ENCODE data around the gene RFXANK. TPM values are rescaled to one million over a fixed set of nuclear protein-coding genes. Genes with fewer than 3 reads are reported as not detected.

The RFXANK gene, protein sequence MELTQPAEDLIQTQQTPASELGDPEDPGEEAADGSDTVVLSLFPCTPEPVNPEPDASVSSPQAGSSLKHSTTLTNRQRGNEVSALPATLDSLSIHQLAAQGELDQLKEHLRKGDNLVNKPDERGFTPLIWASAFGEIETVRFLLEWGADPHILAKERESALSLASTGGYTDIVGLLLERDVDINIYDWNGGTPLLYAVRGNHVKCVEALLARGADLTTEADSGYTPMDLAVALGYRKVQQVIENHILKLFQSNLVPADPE
- total RNA-seq: 10 to 100 TPM; 36.2 to 46.6 (median 40.9) TPM

- 0 to 3% methylated on average over 4 to 6 of the region's 53 CpGs for WGBS, 2 donors (ENCODE audit: low coverage in 1 of 2)
- Histone ChIP-seq H3K27ac (peak within 1 kb of the TSS; percentile 94 to 100 (median 98)), H3K9me3 (no peaks in the 10 kb centered on the region), H3K4me3 (peak within 1 kb of the TSS; percentile 81 to 86), H3K27me3 (no peaks in the 10 kb centered on the region), H3K4me1 (peaks cover 0 to 56% (median 34%) of the 10 kb centered on the region in 3 donors), H3K36me3 (peaks cover 0 to 19% of the 10 kb centered on the region in 2 donors)
- ATAC-seq: peak; percentile 97
- TF ChIP-seq POLR2AphosphoS5 (IDR thresholded peaks at IDR 0.05) (peak; percentile 68), POLR2A (IDR thresholded peaks at IDR 0.05) (peak in 1 of 2 donors; percentile 36), CTCF (IDR thresholded peaks at IDR 0.05) (no peak)
Observed at GRCh38 chr19:19192078-19192882, at the start of gene RFXANK, which contains the start of gene BORCS8. Gene RFXANK (plus strand): TSS chr19:19192258. CDS start chr19:19193947, 1,689 bp downstream. Gene BORCS8 (minus strand): TSS chr19:19192152. CDS start chr19:19192117, 35 bp downstream.

DNA sequence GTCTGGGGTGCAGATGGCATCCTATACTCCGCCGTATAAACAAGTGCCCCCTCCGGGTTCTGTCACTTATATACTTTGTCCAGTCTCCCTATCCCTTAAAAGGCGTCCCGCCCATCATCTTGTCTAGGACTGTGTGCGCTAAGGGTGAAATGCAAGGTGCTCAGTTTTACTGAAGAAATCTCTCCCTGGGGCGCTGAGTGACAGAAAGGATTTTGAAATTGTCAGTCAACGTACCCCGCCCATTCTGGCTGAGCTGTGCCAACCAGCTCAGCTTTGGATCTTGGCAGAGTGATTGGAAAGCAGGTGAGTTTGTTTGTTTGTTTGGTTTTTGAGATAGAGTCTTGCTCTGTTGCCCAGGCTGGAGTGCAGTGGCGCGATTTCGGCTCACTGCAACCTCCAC is 49.7 kb upstream of the RFXANK start:
- 85 to 94% methylated on average over 3 to 9 of the region's 12 CpGs for WGBS, 2 donors (ENCODE audit: low coverage in 1 of 2)

DNA sequence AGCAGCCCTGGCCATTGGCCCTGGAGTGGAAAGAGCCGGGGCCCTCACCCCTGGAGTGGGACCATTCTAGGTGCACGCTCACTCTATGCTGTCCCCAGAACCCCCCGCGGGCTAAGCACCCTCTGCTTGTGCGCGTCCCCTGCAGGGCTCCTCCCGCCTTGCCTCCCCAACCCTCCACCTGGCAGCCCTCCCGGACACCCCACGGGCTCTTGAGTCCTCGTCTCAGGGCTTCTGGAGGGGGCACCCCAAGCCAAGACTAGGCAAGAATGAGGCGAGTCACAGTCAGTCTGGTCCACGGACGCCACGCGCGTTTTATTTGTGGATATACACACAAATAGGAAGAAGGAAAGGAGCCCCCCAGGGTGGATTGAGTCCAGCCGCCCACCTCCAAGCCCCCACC is 46.8 kb upstream of the RFXANK start:
- WGBS, 2 donors (ENCODE audit: low coverage in 1 of 2): 60% methylated on average over 1 of the region's 17 CpGs; no CpG with 5 or more reads in 1 of the 2 donors
- Histone ChIP-seq H3K4me3 (no peak overlapping the region), H3K27me3 (peaks cover 7% of the 10 kb centered on the region), H3K9me3 (no peaks in the 10 kb centered on the region), H3K27ac (peak overlapping the region in 1 of 4 donors; percentile 29), H3K36me3 (peaks cover 0 to 36% of the 10 kb centered on the region in 2 donors), H3K4me1 (peaks cover 0 to 10% (median 3%) of the 10 kb centered on the region in 3 donors)
- TF ChIP-seq POLR2A (IDR thresholded peaks at IDR 0.05): no peak
- no peak for TF ChIP-seq POLR2AphosphoS5 (IDR thresholded peaks at IDR 0.05)
- TF ChIP-seq EP300 (IDR thresholded peaks at IDR 0.05): no peak
- no peak for TF ChIP-seq CTCF (IDR thresholded peaks at IDR 0.05)
- no peak for ATAC-seq

More for the DNA sequence above, 49.7 kb upstream of the RFXANK start:
- TF ChIP-seq POLR2AphosphoS5 (IDR thresholded peaks at IDR 0.05) (no peak), POLR2A (IDR thresholded peaks at IDR 0.05) (no peak), EP300 (IDR thresholded peaks at IDR 0.05) (no peak), CTCF (IDR thresholded peaks at IDR 0.05) (no peak)
- Histone ChIP-seq H3K27me3 (peaks cover 8% of the 10 kb centered on the region), H3K4me1 (peaks cover 0 to 21% (median 8%) of the 10 kb centered on the region in 3 donors), H3K27ac (no peak overlapping the region), H3K36me3 (peaks cover 0 to 12% of the 10 kb centered on the region in 2 donors), H3K4me3 (no peak overlapping the region), H3K9me3 (no peaks in the 10 kb centered on the region)
- no peak for ATAC-seq

- peak; percentile 69 for ATAC-seq
- 20% methylated on average over 23 of the region's 47 CpGs; no CpG with 5 or more reads in 1 of the 2 donors for WGBS, 2 donors (ENCODE audit: low coverage in 1 of 2)
- TF ChIP-seq POLR2AphosphoS5 (IDR thresholded peaks at IDR 0.05) (no peak), EP300 (IDR thresholded peaks at IDR 0.05) (no peak), CTCF (IDR thresholded peaks at IDR 0.05) (peak in 3 of 4 experiments; percentile 92 to 99 (median 94)), POLR2A (IDR thresholded peaks at IDR 0.05) (no peak)
- Histone ChIP-seq H3K9me3 (no peaks in the 10 kb centered on the region), H3K27me3 (peaks cover under 1% of the 10 kb centered on the region), H3K4me3 (peak overlapping the region in 1 of 2 donors; percentile 27), H3K36me3 (peaks cover 0 to 39% of the 10 kb centered on the region in 2 donors), H3K27ac (peak overlapping the region in 1 of 4 donors; percentile 29), H3K4me1 (peaks cover 0 to 10% (median 3%) of the 10 kb centered on the region in 3 donors)
Observed at GRCh38 chr19:19145684-19146608, 46.1 kb upstream of the RFXANK start.

Data from gastroesophageal sphincter (tissue), 4 donors.